Heart right ventricle (tissue), 16 donors: Measurements from ENCODE around the gene MGP. TPM values are rescaled to one million over a fixed set of nuclear protein-coding genes. Genes with fewer than 3 reads are reported as not detected.

Experiments used
- ATAC-seq, 8 donors: fragments of 200-7000 bp; cut with Tn5 transposase; one replicate each; pipeline ENCODE4 v1.9.1; 2020; ENCODE audit warnings: mild to moderate bottlenecking in 8 of 8, moderate library complexity in 8 of 8, moderate number of reproducible peaks in 1 of 8
- DNase-seq, 2 donors: peaks; one replicate each; pipeline ENCODE4 v3.0.0-alpha.2; 2020
- H3K27ac ChIP-seq, 10 donors: fragments of 200-600 bp; sonication (generic) in 2 of 10; one replicate each; pipeline versions ENCODE4 v1.5.0 to v1.8.0; 2020 to 2022; ENCODE audit warnings: mild to moderate bottlenecking in 3 of 10
- H3K27me3 ChIP-seq, 7 donors: fragments of 200-600 bp; one replicate each; pipeline ENCODE4 v1.8.0; 2021 to 2022; ENCODE audit warnings: mild to moderate bottlenecking in 2 of 7
- H3K36me3 ChIP-seq, 9 donors: fragments of 200-600 bp; sonication (generic) in 1 of 9; one replicate each; pipeline versions ENCODE4 v1.5.0 to v1.8.0; 2020 to 2022; ENCODE audit warnings: mild to moderate bottlenecking in 2 of 9
- H3K4me1 ChIP-seq, 9 donors: fragments of 200-600 bp; sonication (generic) in 1 of 9; one replicate each; pipeline versions ENCODE4 v1.5.0 to v1.8.0; 2020 to 2022; ENCODE audit warnings: mild to moderate bottlenecking in 4 of 9
- H3K4me3 ChIP-seq, 10 donors: fragments of 200-600 bp; sonication (generic) in 2 of 10; one replicate each; pipeline versions ENCODE4 v1.5.0 to v1.8.0; 2020 to 2022; ENCODE audit warnings: mild to moderate bottlenecking in 7 of 10, moderate library complexity in 2 of 10
- H3K9me3 ChIP-seq, 11 donors: fragments of 200-600 bp in 10 of 11; sonication (generic) in 2 of 11; one replicate each; pipeline versions ENCODE4 v1.5.0 to v1.8.0; 2013 to 2022; ENCODE audit warnings: mild to moderate bottlenecking in 2 of 11, control low read depth in 1 of 11, moderate library complexity in 1 of 11
- WGBS, 2 donors: extraction: QIAGEN DNeasy Blood & Tissue Kit; methylation state at CpG; one replicate each; pipeline ENCODE4 v1.1.7; 2013; ENCODE audit warnings: inconsistent platforms in 1 of 2; 5-methylcytosine and 5-hydroxymethylcytosine counted together
- intact Hi-C, 10 donors: fragments of 100-400 bp; cut with DNase I; formaldehyde crosslinking; loops; one replicate each; pipeline versions ENCODE4 v1.11.1 to v1.14.2; 2022
- polyA plus RNA-seq, 2 donors: library from polyadenylated mRNA; stranded (reverse); fragments of 200-250 nt; gene quantifications; one replicate each; pipeline ENCODE4 v1.2.3, GENCODE V29; 2013
- total RNA-seq, 10 donors: library from RNA; stranded (reverse); fragmentation: NEBNext Ultra II Directional in 3 of 10; extraction: Animal tissue kit (Norgen Biotek cat#: 25700) in 3 of 10; gene quantifications; one replicate each; pipeline versions ENCODE4 v1.2.1 to v1.2.4, GENCODE V29; 2021 to 2023
- TF ChIP-seq, protein P1 (sequence below), 9 donors: fragments of 200-600 bp; sonication (generic) in 2 of 9; IDR thresholded peaks; one replicate each; pipeline versions ENCODE4 v1.5.0 to v1.8.0; 2021 to 2022; ENCODE audit warnings: antibody characterized with exemption in 9 of 9, mild to moderate bottlenecking in 5 of 9, moderate library complexity in 1 of 9
- donor health status: Arrhythmogenic right ventricular cardiomyopathy.
- donor health status: ischemic (EF 13 %, LVEDD 7.1; RV severe dilation, severe dysfunction).
- donor health status: healthy with polysubstance abuse.
- donor health status: DM: no; HTN: yes; CAD: no.
- donor health status: DM: no; HTN: no; CAD: no.
- donor health status: ischemic (EF 25% LVEDD 6.9; RV normal size, moderate dysfunction).
- donor health status: ischemic (EF 25% LVEDD 5.7; RV mildly dilated, moderate dysfunction).
- donor health status: healthy.
- donor health status: DM: yes; HTN: yes; CAD: no.
- donor health status: Ischemic cardiomyopathy.
- donor health status: ischemic (EF 35%, LVEDD 5.7; RV mildly dilated, moderate dysfunction).
- donor health status: nonischemic (EF 11% LVEDD 7.7; RV severe dilation, severe dysfunction).
- donor health status: DM: yes; HTN: yes; CAD: no.
- donor health status: PGD.
- donor health status: ischemic (EF 29% LVEDD 5.4; RV normal size, mild dysfunction).
- donor health status: nonischemic (EF 23%, LVEDD 6.1; RV moderate dilation, normal function).

The MGP gene
- total and polyA plus RNA-seq, 12 donors: 151 to 528 (median 257) TPM

DNA sequence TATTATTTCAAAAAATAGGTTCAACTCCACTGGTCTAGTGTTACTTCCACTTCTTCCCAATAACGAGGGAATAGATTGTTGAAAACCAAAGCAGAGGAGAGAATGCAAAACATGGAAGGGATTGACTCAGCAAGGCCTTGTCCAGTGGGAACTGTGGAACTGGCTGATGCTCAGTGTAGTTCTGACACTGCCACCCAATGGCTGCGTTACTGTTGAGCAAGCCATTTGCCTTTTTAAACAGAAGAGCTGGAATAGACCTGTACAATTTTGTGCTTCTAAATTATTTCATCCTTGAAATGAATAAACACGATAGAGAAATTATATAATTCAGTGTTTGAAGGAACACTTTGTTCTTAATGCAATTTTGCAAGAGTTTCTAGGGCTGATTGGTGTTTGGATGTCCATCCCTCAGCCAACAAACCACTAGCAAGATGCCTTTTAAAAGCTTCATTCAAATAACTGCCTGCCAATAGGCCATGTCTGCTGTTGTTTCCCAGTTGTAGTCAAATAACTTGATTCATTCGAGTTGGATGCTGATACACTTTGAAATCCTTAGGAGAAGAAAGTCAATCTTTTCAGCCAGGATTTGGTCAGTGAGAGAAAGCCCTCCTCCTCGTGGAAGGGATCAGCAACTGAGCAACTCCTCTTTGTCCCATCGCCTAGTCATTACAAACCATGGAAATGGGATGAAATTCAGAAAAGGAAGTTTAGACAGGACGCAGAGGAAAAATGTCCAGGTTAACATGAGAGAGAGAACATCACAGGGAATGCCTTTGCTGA lies 7.3 kb upstream of the MGP start:
- ATAC-seq (peak; percentile 77 to 87 (median 86)), DNase-seq (peak in 1 of 2 donors; percentile 57)
- Histone ChIP-seq H3K27ac (peak overlapping the region; percentile 43 to 80 (median 74)), H3K36me3 (no peaks in the 10 kb centered on the region), H3K4me3 (peak overlapping the region in 1 of 10 donors; percentile 9), H3K4me1 (peaks cover 0 to 55% (median 11%) of the 10 kb centered on the region in 9 donors), H3K9me3 (no peaks in the 10 kb centered on the region), H3K27me3 (no peaks in the 10 kb centered on the region)
- TF ChIP-seq, protein P1, sequence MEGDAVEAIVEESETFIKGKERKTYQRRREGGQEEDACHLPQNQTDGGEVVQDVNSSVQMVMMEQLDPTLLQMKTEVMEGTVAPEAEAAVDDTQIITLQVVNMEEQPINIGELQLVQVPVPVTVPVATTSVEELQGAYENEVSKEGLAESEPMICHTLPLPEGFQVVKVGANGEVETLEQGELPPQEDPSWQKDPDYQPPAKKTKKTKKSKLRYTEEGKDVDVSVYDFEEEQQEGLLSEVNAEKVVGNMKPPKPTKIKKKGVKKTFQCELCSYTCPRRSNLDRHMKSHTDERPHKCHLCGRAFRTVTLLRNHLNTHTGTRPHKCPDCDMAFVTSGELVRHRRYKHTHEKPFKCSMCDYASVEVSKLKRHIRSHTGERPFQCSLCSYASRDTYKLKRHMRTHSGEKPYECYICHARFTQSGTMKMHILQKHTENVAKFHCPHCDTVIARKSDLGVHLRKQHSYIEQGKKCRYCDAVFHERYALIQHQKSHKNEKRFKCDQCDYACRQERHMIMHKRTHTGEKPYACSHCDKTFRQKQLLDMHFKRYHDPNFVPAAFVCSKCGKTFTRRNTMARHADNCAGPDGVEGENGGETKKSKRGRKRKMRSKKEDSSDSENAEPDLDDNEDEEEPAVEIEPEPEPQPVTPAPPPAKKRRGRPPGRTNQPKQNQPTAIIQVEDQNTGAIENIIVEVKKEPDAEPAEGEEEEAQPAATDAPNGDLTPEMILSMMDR (IDR thresholded peaks at IDR 0.05): peak in 4 of 9 donors; percentile 3 to 48 (median 32)
- intact Hi-C loops: loop anchor here in 3 of 10 donors (5.0 to 10.0 kb wide), 2 partner anchors 46 to 62 kb away; no protein-coding TSS in a partner anchor
- 49 to 68% methylated on average over 7 of the region's 7 CpGs for WGBS, 2 donors

DNA sequence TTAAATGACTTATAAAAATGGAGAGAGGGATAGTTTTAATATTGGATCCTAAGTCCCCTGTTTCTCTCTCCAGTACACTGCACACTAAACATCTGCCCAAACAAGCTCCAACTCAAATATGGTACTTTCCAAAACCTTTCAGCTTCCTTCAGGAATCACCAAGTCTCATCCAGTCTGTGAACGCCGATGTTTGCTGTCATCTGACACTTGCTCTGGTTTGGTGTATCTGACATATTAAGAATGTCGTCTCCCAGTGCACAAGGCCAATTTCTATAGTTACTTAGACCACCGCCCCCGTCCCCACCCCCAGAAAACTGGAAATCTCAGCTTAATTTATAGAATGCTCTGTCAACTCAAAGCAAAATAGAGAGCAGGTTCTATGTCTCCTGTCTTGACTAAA lies 5.0 kb upstream of the MGP start:
- 86 to 87% methylated on average over 5 of the region's 5 CpGs for whole genome bisulfite sequencing, 2 donors
- DNase-seq (no peak), ATAC-seq (no peak)
- Histone ChIP-seq H3K36me3 (no peaks in the 10 kb centered on the region), H3K27me3 (no peaks in the 10 kb centered on the region), H3K9me3 (no peaks in the 10 kb centered on the region), H3K4me1 (peaks cover 0 to 47% (median 13%) of the 10 kb centered on the region in 9 donors), H3K4me3 (no peak overlapping the region), H3K27ac (peak overlapping the region in 1 of 10 donors; percentile 80)
- intact Hi-C loops: loop anchor here in 3 of 10 donors (5.0 to 10.0 kb wide), 2 partner anchors 43 to 64 kb away; no protein-coding TSS in a partner anchor
- TF ChIP-seq, protein P1 (IDR thresholded peaks at IDR 0.05): no peak

DNA sequence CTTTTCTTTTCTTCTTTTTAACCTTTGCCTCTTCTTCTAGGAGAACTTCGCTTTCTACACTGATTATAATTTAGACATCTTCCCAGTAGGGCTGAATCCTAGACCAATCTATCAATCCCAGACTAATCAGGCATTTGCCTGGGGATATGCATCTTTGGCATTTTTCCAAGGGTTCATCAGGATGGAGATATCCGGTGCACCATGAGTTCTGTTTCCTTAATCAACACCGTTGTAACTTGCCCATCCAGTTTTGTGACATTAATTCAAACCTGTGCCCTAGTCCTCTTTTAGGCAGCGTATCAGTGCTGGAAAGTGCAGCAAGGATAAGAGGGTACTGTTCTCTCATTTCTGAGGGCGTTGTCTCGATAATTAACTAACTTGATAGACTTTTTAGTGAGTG lies 617 bp upstream of the MGP start:
- DNase-seq: no peak
- TF ChIP-seq, protein P1 (IDR thresholded peaks at IDR 0.05): no peak
- WGBS, 2 donors: 68 to 76% methylated on average over 6 of the region's 6 CpGs
- peak in 1 of 8 donors; percentile 11 for ATAC-seq
- Histone ChIP-seq H3K4me3 (peak overlapping the region in 7 of 10 donors; percentile 38 to 61 (median 49)), H3K36me3 (peaks cover 0 to 23% (median 0%) of the 10 kb centered on the region in 9 donors), H3K4me1 (peaks cover 0 to 44% (median 26%) of the 10 kb centered on the region in 9 donors), H3K27me3 (no peaks in the 10 kb centered on the region), H3K27ac (peak overlapping the region; percentile 7 to 89 (median 76)), H3K9me3 (no peaks in the 10 kb centered on the region)
- intact Hi-C loops: loop anchor here in 4 of 10 donors (5.0 kb wide), 4 partner anchors 39 to 71 kb away; partner anchors contain the start of gene ART4 (in 1 of the 4)

DNA sequence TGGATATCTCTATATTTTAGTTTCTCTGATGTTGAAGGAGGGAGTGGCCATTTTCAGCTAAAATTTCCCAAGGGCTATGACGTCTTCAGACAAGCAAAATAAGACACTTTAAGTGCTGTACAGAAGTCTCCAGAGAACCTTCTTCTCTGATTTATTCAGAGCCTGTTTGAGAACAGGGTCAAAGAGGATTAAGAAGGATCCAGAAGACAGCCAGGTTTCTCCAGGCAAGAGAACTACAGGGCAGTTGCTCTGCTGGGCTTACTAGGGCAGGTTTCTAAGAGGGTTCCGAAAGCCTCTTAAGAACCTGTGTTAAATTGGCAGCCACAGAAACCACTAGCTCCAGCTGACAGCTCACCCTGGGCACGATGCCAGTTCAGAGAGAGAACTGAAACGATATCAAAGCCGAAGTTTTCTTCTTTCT lies 1.2 kb downstream of the MGP start:
- no peaks in the 10 kb centered on the region for H3K9me3 ChIP-seq
- H3K4me1 ChIP-seq: peaks cover 0 to 43% (median 26%) of the 10 kb centered on the region in 9 donors
- H3K4me3 ChIP-seq: peak overlapping the region; percentile 2 to 61 (median 46)
- H3K36me3 ChIP-seq: peaks cover 0 to 37% (median 0%) of the 10 kb centered on the region in 9 donors
- TF ChIP-seq, protein P1 (IDR thresholded peaks at IDR 0.05): no peak
- H3K27me3 ChIP-seq: no peaks in the 10 kb centered on the region
- peak; percentile 63 to 81 (median 75) for ATAC-seq
- peak; percentile 73 to 89 for DNase-seq
- peak overlapping the region; percentile 41 to 89 (median 76) for H3K27ac ChIP-seq
- intact Hi-C loops: loop anchor here in 2 of 10 donors (2.0 kb wide), 2 partner anchors 38 to 76 kb away; partner anchors contain the start of gene ARHGDIB (in 2 of the 2)
- WGBS, 2 donors: 1% methylated on average over 5 of the region's 5 CpGs
